Measurements from ENCODE around the gene TES. TPM values are rescaled to one million over a fixed set of nuclear protein-coding genes. Genes with fewer than 3 reads are reported as not detected.

The TES gene
- polyA plus RNA-seq, 1 donor (not counting 4 experiments of a cell fraction or from before 2014, with no cell fraction given), result 187 TPM

DNA sequence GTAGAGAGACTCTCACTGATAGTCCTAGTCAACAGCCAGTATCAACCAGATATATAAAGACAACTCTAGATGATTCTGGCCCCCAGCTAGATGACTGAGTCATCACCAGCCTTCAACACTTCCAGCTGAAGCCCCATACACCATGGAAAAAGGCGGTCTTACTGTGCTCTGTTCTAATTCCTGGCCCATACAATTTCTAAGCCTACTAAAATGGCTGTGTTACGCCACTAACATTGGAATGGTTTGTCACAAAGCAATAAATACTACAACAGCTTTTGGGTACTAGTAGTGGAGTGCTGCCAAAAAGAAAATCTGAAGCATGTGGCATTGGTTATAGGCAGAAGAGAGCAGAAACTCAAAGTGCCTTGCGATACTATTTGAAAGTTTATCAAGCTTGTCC, 13.0 kb upstream of the TES start:
- dilution Hi-C loops (cut with MboI; ENCODE audit: extremely low pct_ligation_motif_present, low sequenced_read_pairs), result no loop called here
- H3K9me3 ChIP-seq (ENCODE audit: control insufficient read depth, low read depth, low read length), result no peaks in the 10 kb centered on the region
- no peak overlapping the region for H3K4me2 ChIP-seq (ENCODE audit: control insufficient read depth, extremely low read depth, insufficient read depth, low read depth, low read length)
- H3K9ac ChIP-seq (ENCODE audit: control insufficient read depth, extremely low read depth, insufficient read depth, low read length), result no peak overlapping the region
- H3K27me3 ChIP-seq (ENCODE audit: control insufficient read depth, extremely low read depth, insufficient read depth, low read length), result no peaks in the 10 kb centered on the region
- H3K4me3 ChIP-seq (ENCODE audit: control insufficient read depth in 2 of 3, extremely low read depth in 1 of 3, insufficient read depth in 2 of 3, low read depth in 1 of 3, low read length in 3 of 3), result no peak overlapping the region
- FAIRE-seq (no peak), DNase-seq (ENCODE audit: low read depth, low spot score) (no peak)
- TF ChIP-seq, protein P1, sequence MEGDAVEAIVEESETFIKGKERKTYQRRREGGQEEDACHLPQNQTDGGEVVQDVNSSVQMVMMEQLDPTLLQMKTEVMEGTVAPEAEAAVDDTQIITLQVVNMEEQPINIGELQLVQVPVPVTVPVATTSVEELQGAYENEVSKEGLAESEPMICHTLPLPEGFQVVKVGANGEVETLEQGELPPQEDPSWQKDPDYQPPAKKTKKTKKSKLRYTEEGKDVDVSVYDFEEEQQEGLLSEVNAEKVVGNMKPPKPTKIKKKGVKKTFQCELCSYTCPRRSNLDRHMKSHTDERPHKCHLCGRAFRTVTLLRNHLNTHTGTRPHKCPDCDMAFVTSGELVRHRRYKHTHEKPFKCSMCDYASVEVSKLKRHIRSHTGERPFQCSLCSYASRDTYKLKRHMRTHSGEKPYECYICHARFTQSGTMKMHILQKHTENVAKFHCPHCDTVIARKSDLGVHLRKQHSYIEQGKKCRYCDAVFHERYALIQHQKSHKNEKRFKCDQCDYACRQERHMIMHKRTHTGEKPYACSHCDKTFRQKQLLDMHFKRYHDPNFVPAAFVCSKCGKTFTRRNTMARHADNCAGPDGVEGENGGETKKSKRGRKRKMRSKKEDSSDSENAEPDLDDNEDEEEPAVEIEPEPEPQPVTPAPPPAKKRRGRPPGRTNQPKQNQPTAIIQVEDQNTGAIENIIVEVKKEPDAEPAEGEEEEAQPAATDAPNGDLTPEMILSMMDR (optimal IDR thresholded peaks at IDR 0.05 in 1 of 3, IDR thresholded peaks at IDR 0.05 in 1 of 3, conservative IDR thresholded peaks at IDR 0.05 in 1 of 3; ENCODE audit: extremely low read depth in 1 of 3, insufficient read depth in 2 of 3, low read length in 3 of 3), result no peak
- TF ChIP-seq EZH2 (IDR thresholded peaks at IDR 0.05; ENCODE audit: low read length), result no peak
- H4K20me1 ChIP-seq (ENCODE audit: control insufficient read depth, extremely low read depth, insufficient read depth, low read length), result no peaks in the 10 kb centered on the region
- no peaks in the 10 kb centered on the region for H3K36me3 ChIP-seq (ENCODE audit: control insufficient read depth in 2 of 2, extremely low read depth in 1 of 2, insufficient read depth in 2 of 2, low read length in 2 of 2)
- H3K79me2 ChIP-seq (ENCODE audit: control insufficient read depth, insufficient read depth, low read length), result no peaks in the 10 kb centered on the region
- no peak overlapping the region for H3K27ac ChIP-seq (ENCODE audit: control insufficient read depth, insufficient read depth, low read length)
- H2AFZ ChIP-seq (ENCODE audit: control insufficient read depth, low read length), result no peak overlapping the region
- peaks cover 7% of the 10 kb centered on the region for H3K4me1 ChIP-seq (ENCODE audit: control insufficient read depth, extremely low read depth, insufficient read depth, low read length)
- H3K9me1 ChIP-seq (ENCODE audit: control insufficient read depth, extremely low read depth, insufficient read depth, low read length), result no peaks in the 10 kb centered on the region

DNA sequence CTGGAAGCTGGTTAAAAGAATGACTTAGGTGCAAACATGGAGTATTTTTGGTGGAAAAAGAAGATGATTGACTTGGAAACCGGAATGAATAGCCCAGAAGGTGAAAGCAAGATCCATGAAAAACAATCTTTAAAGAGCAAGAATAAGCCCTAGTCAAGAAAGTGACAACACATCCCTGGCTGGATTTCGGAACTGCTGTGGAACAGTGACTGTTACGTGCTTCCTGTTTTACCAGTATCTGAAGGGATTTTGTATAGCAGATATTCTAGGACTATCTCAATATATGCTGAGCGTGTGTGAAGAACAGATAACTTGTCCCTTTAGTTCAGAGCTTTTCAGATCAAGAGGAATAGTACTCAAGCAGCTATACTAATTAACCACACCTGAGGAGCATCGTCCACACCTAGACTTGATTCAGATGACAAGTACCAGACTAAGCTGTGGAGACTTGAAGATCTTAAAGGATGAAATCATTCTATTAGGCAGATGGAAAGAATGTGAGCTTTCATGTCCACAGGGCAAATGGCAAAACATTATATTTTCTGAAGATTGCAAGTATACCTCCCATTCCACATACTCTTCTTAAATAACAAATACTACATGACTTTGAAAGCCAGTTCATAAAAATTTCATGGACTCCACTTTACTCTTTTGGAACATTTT, 11.5 kb upstream of the TES start:
- no peaks in the 10 kb centered on the region for H3K9me1 ChIP-seq (ENCODE audit: control insufficient read depth, extremely low read depth, insufficient read depth, low read length)
- H3K9me3 ChIP-seq (ENCODE audit: control insufficient read depth, low read depth, low read length), result no peaks in the 10 kb centered on the region
- H3K27ac ChIP-seq (ENCODE audit: control insufficient read depth, insufficient read depth, low read length), result no peak overlapping the region
- no peak overlapping the region for H2AFZ ChIP-seq (ENCODE audit: control insufficient read depth, low read length)
- H4K20me1 ChIP-seq (ENCODE audit: control insufficient read depth, extremely low read depth, insufficient read depth, low read length), result no peaks in the 10 kb centered on the region
- peak overlapping the region; percentile 2 for H3K4me2 ChIP-seq (ENCODE audit: control insufficient read depth, extremely low read depth, insufficient read depth, low read depth, low read length)
- no peak for DNase-seq (ENCODE audit: low read depth, low spot score)
- H3K4me1 ChIP-seq (ENCODE audit: control insufficient read depth, extremely low read depth, insufficient read depth, low read length), result peaks cover 7% of the 10 kb centered on the region
- H3K79me2 ChIP-seq (ENCODE audit: control insufficient read depth, insufficient read depth, low read length), result no peaks in the 10 kb centered on the region
- H3K4me3 ChIP-seq (ENCODE audit: control insufficient read depth in 2 of 3, extremely low read depth in 1 of 3, insufficient read depth in 2 of 3, low read depth in 1 of 3, low read length in 3 of 3), result no peak overlapping the region
- H3K27me3 ChIP-seq (ENCODE audit: control insufficient read depth, extremely low read depth, insufficient read depth, low read length), result no peaks in the 10 kb centered on the region
- H3K36me3 ChIP-seq (ENCODE audit: control insufficient read depth in 2 of 2, extremely low read depth in 1 of 2, insufficient read depth in 2 of 2, low read length in 2 of 2), result no peaks in the 10 kb centered on the region
- H3K9ac ChIP-seq (ENCODE audit: control insufficient read depth, extremely low read depth, insufficient read depth, low read length), result no peak overlapping the region
- no peak for TF ChIP-seq EZH2 (IDR thresholded peaks at IDR 0.05; ENCODE audit: low read length)
- TF ChIP-seq, protein P1 (optimal IDR thresholded peaks at IDR 0.05 in 1 of 3, IDR thresholded peaks at IDR 0.05 in 1 of 3, conservative IDR thresholded peaks at IDR 0.05 in 1 of 3; ENCODE audit: extremely low read depth in 1 of 3, insufficient read depth in 2 of 3, low read length in 3 of 3), result no peak
- peak; percentile 13 for FAIRE-seq
- dilution Hi-C loops (cut with MboI; ENCODE audit: extremely low pct_ligation_motif_present, low sequenced_read_pairs), result no loop called here
